A673 (cell line): ENCODE results near the gene DSP.

Experiments used
- CTCF ChIP-seq: fragments of 300-800, 200-600 bp; sonication (generic); conservative IDR thresholded peaks from 2 replicates; pipeline ENCODE4 v1.5.1; 2017; ENCODE audit warnings: low read depth, mild to moderate bottlenecking, antibody characterized with exemption, low read length, moderate library complexity, mixed read lengths
- EZH2 ChIP-seq: fragments of 200-600 bp; sonication (generic); IDR thresholded peaks from 2 replicates; pipeline ENCODE4 v1.6.1; 2017; ENCODE audit warnings: borderline replicate concordance, low read depth, mild to moderate bottlenecking, mixed read lengths, antibody characterized with exemption, low read length; ENCODE audit not compliant: poor library complexity, severe bottlenecking

- TF ChIP-seq CTCF: no peak
- TF ChIP-seq EZH2: peak; percentile 61
These were observed 798 bp downstream of the DSP start for GRCh38 chr6:7542065-7542873.
